Activated CD4-positive, alpha-beta T cell treated with anti-CD3 and anti-CD28 coated beads for 36 hours (primary cell): ENCODE measurements around the gene PARN. TPM values are rescaled to one million over a fixed set of nuclear protein-coding genes. Genes with fewer than 3 reads are reported as not detected.

Source experiments
- ATAC-seq: fragments of 200-7000 bp; cut with Tn5 transposase; one replicate; pipeline ENCODE4 v1.10.0; 2021; ENCODE audit warnings: mild to moderate bottlenecking, moderate library complexity
- CTCF ChIA-PET: fragments of 350-600 bp; sonication (Branson Sonifier 250); formaldehyde crosslinking; loops from one replicate; lab custom pipeline; 2021; ENCODE audit warnings: antibody characterized with exemption; lab: Charles Lee
- POLR2A ChIA-PET: fragments of 350-600 bp; sonication (Branson Sonifier 250); formaldehyde crosslinking; loops from one replicate; lab custom pipeline; 2021; ENCODE audit warnings: antibody characterized with exemption, inconsistent platforms; lab: Charles Lee
- DNase-seq: peaks from one replicate; pipeline ENCODE4 v3.0.0-alpha.2; 2020
- H3K27ac Mint-ChIP-seq: one replicate; pipeline ENCODE4 v1.8.0; 2021; ENCODE audit warnings: mixed read lengths
- H3K27me3 Mint-ChIP-seq: one replicate; pipeline ENCODE4 v1.8.0; 2021; ENCODE audit warnings: mixed read lengths
- H3K36me3 Mint-ChIP-seq: one replicate; pipeline ENCODE4 v1.8.0; 2021; ENCODE audit warnings: low read depth, mixed read lengths
- H3K4me1 Mint-ChIP-seq: one replicate; pipeline ENCODE4 v1.8.0; 2021; ENCODE audit warnings: mixed read lengths
- H3K4me3 Mint-ChIP-seq: one replicate; pipeline ENCODE4 v1.8.0; 2021; ENCODE audit warnings: mild to moderate bottlenecking, moderate library complexity, mixed read lengths
- H3K9me3 Mint-ChIP-seq: one replicate; pipeline ENCODE4 v1.8.0; 2021; ENCODE audit warnings: low read depth, mixed read lengths
- intact Hi-C, 2 experiments: fragments of 100-400 bp; cut with DNase I in 1 of 2; cut with micrococcal nuclease in 1 of 2; formaldehyde crosslinking; loops; one replicate each; pipeline versions ENCODE4 v1.14.2 to v1.15.1; 2022 to 2024; cut with DNase I, micrococcal nuclease
- total RNA-seq, 2 experiments: library from RNA; stranded (reverse); gene quantifications; one replicate each; pipeline ENCODE4 v1.2.3, GENCODE V29; 2021

Gene PARN
- total RNA-seq, 2 experiments from 2014 or later: 46.4 to 64.1 TPM

GRCh38 chr16:14495213-14496046 is 134.6 kb downstream of the PARN start:
- Mint-ChIP-seq H3K9me3 (no peaks in the 10 kb centered on the region), H3K27me3 (no peaks in the 10 kb centered on the region), H3K4me1 (peaks cover 25% of the 10 kb centered on the region), H3K4me3 (no peak overlapping the region), H3K27ac (peak overlapping the region; percentile 32), H3K36me3 (peaks cover 16% of the 10 kb centered on the region)
- no peak for DNase-seq
- POLR2A ChIA-PET: interaction anchor here (0.6 kb wide), 1 partner anchor 151 kb away, joined by 3 read pairs; no protein-coding TSS in a partner anchor
- ATAC-seq: no peak
- CTCF ChIA-PET: no interaction called here
- intact Hi-C loops: no loop called here

- intact Hi-C loops: no loop called here
- peaks cover 16% of the 10 kb centered on the region for H3K36me3 Mint-ChIP-seq
Observed at GRCh38 chr16:14494396-14494966, 135.6 kb downstream of the PARN start.

GRCh38 chr16:14493791-14494190 is 136.3 kb downstream of the PARN start:
- Mint-ChIP-seq H3K27ac (no peak overlapping the region), H3K4me1 (peaks cover 30% of the 10 kb centered on the region), H3K9me3 (no peaks in the 10 kb centered on the region), H3K4me3 (no peak overlapping the region), H3K27me3 (no peaks in the 10 kb centered on the region), H3K36me3 (peaks cover 16% of the 10 kb centered on the region)
- no peak for ATAC-seq
- DNase-seq: no peak
- POLR2A ChIA-PET: no interaction called here
- CTCF ChIA-PET: interaction anchor here (0.7 kb wide), 1 partner anchor 357 kb away, joined by 3 read pairs; no protein-coding TSS in a partner anchor
- intact Hi-C loops: no loop called here

More at GRCh38 chr16:14494396-14494966, 135.6 kb downstream of the PARN start:
- POLR2A ChIA-PET: no interaction called here
- H3K27ac Mint-ChIP-seq: no peak overlapping the region
- H3K9me3 Mint-ChIP-seq: no peaks in the 10 kb centered on the region
- no peaks in the 10 kb centered on the region for H3K27me3 Mint-ChIP-seq
- ATAC-seq (no peak), DNase-seq (no peak)
- CTCF ChIA-PET: no interaction called here
- H3K4me1 Mint-ChIP-seq: peaks cover 26% of the 10 kb centered on the region
- H3K4me3 Mint-ChIP-seq: no peak overlapping the region

- ATAC-seq: no peak
- ChIA-PET POLR2A (no interaction called here), CTCF (no interaction called here)
- Mint-ChIP-seq H3K27me3 (no peaks in the 10 kb centered on the region), H3K27ac (no peak overlapping the region), H3K4me3 (no peak overlapping the region), H3K9me3 (no peaks in the 10 kb centered on the region), H3K36me3 (peaks cover 13% of the 10 kb centered on the region), H3K4me1 (peaks cover 37% of the 10 kb centered on the region)
- intact Hi-C loops: no loop called here
- no peak for DNase-seq
Observed at GRCh38 chr16:14492614-14493013, 137.4 kb downstream of the PARN start.

DNA sequence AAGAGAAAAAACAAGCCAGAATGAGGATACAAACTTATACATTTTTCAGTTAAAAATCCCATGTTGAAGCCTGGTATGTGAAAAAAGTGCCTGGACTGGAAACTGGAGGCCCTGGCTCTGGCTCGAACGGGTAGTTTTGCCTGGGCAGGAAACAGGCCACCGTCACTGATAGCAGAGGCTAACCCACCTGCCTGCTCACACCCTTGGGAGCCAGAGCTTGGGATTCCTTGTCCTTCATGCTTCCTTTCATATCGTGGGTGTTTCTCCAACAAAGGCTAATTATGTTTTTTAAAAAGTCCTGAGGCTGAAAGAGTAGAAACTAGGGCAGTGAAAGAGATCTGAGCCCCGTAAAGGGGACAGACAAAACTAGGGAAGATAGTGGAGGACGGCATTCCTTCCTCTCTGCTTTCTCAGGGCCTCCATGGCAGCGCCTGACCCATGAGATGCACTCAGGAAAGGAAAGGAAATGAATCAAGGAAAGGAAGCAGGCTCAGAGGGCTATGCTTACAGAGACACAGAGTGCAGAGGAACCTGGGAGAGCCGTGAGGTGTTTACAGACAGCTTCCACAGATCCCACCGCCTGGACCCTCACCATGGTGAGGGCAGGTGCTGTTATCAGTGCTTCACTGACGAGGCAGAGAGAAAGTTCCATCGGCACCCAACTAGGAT is 138.1 kb downstream of the PARN start:
- H3K27me3 Mint-ChIP-seq: no peaks in the 10 kb centered on the region
- POLR2A ChIA-PET: no interaction called here
- peaks cover 13% of the 10 kb centered on the region for H3K36me3 Mint-ChIP-seq
- CTCF ChIA-PET: no interaction called here
- H3K4me1 Mint-ChIP-seq: peaks cover 38% of the 10 kb centered on the region
- no peak for ATAC-seq
- H3K27ac Mint-ChIP-seq: no peak overlapping the region
- no peaks in the 10 kb centered on the region for H3K9me3 Mint-ChIP-seq
- no peak overlapping the region for H3K4me3 Mint-ChIP-seq
- intact Hi-C loops: no loop called here
- no peak for DNase-seq

- no peak for ATAC-seq
- CTCF ChIA-PET: no interaction called here
- peaks cover 38% of the 10 kb centered on the region for H3K4me1 Mint-ChIP-seq
- H3K4me3 Mint-ChIP-seq: no peak overlapping the region
- no peaks in the 10 kb centered on the region for H3K9me3 Mint-ChIP-seq
- no peaks in the 10 kb centered on the region for H3K27me3 Mint-ChIP-seq
- intact Hi-C loops: no loop called here
- H3K36me3 Mint-ChIP-seq: peaks cover 9% of the 10 kb centered on the region
- DNase-seq: no peak
- no peak overlapping the region for H3K27ac Mint-ChIP-seq
- POLR2A ChIA-PET: no interaction called here
Observed at GRCh38 chr16:14490235-14490634, 139.8 kb downstream of the PARN start.

DNA sequence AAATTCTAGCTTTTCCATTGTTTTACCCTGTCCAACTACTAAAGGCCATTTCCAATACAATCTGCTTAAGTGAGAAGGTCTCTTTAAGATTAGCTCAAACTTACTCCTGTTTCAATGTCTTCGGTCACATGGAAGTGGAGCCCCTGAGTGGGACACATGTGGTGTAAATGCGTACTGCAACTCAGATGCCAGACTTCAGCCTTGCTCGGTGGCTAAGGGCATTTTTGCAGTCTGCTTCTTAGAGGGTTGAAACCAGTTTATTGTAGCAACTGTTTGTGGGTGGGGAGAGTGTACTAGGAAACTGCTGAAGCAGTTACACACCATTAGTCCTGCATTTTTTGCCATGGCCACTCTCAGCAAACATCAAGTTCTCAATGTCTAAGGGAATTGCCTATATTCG is 140.6 kb downstream of the PARN start:
- no peak overlapping the region for H3K4me3 Mint-ChIP-seq
- ChIA-PET POLR2A (no interaction called here), CTCF (interaction anchor here (0.6 to 1.6 kb wide), 4 partner anchors 8 to 570 kb away, joined by 3 to 4 read pairs (median 3); partner anchors contain the start of gene ERCC4)
- H3K36me3 Mint-ChIP-seq: peaks cover 4% of the 10 kb centered on the region
- no peaks in the 10 kb centered on the region for H3K27me3 Mint-ChIP-seq
- H3K4me1 Mint-ChIP-seq: peaks cover 38% of the 10 kb centered on the region
- H3K9me3 Mint-ChIP-seq: no peaks in the 10 kb centered on the region
- DNase-seq (peak; percentile 14), ATAC-seq (peak; percentile 51)
- intact Hi-C loops: no loop called here
- H3K27ac Mint-ChIP-seq: no peak overlapping the region

GRCh38 chr16:14487579-14487978 is 142.5 kb downstream of the PARN start:
- POLR2A ChIA-PET: no interaction called here

GRCh38 chr16:14486520-14487303 is 143.3 kb downstream of the PARN start:
- peaks cover 16% of the 10 kb centered on the region for H3K4me1 Mint-ChIP-seq
- no peak for ATAC-seq
- no peak overlapping the region for H3K4me3 Mint-ChIP-seq
- ChIA-PET POLR2A (no interaction called here), CTCF (interaction anchor here (1.5 kb wide), 1 partner anchor 23 kb away, joined by 3 read pairs; no protein-coding TSS in a partner anchor)
- no peak for DNase-seq
- H3K9me3 Mint-ChIP-seq: no peaks in the 10 kb centered on the region
- no peaks in the 10 kb centered on the region for H3K27me3 Mint-ChIP-seq
- H3K36me3 Mint-ChIP-seq: peaks cover 18% of the 10 kb centered on the region
- intact Hi-C loops: no loop called here
- H3K27ac Mint-ChIP-seq: no peak overlapping the region

More at GRCh38 chr16:14487579-14487978, 142.5 kb downstream of the PARN start:
- intact Hi-C loops: no loop called here
- CTCF ChIA-PET: interaction anchor here (1.5 kb wide), 1 partner anchor 24 kb away, joined by 3 read pairs; no protein-coding TSS in a partner anchor
- Mint-ChIP-seq H3K4me3 (no peak overlapping the region), H3K4me1 (peaks cover 22% of the 10 kb centered on the region), H3K9me3 (no peaks in the 10 kb centered on the region), H3K36me3 (peaks cover 10% of the 10 kb centered on the region), H3K27me3 (no peaks in the 10 kb centered on the region), H3K27ac (no peak overlapping the region)
- ATAC-seq (no peak), DNase-seq (no peak)

DNA sequence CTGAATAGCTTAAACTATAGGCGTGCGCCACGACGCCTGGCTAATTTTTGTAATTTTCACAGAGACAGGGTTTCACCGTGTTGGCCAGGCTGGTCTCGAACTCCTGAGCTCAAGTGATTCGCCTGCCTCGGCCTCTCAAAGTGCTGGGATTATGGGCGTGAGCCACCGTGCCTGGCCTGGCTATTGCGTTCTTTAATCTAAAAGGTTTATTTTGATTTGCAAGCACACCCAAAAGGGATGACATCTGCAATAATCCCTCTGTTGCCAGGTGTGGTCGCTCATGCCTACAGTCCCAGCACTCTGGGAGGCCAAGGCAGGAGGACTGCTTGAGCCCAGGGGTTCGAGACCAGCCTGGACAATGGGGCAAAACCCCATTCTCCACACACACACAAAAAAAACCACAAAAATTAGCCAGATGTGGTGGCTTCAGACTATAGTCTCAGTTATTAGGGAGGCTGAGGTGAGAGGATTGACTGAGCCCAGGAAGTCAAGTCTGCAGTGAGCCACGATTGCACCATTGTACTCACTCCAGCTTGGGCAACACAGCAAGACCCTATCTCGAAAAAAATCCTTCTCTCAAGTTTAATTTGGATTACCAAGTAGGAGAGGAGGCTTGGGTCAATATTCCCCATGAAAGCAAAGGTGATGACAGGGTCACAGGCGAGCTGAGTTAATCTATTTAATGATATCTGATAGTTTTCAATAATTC is 144.1 kb downstream of the PARN start:
- Mint-ChIP-seq H3K27me3 (no peaks in the 10 kb centered on the region), H3K9me3 (no peaks in the 10 kb centered on the region), H3K36me3 (peaks cover 26% of the 10 kb centered on the region), H3K4me1 (peaks cover 16% of the 10 kb centered on the region), H3K4me3 (no peak overlapping the region), H3K27ac (no peak overlapping the region)
- ATAC-seq (no peak), DNase-seq (no peak)
- intact Hi-C loops: no loop called here
- ChIA-PET CTCF (no interaction called here), POLR2A (no interaction called here)
